ENCODE data around the gene HRG.

HRG gene

GRCh38 chr3:186724911-186725310 lies 59.1 kb downstream of the HRG start:
- Histone ChIP-seq H3K27ac (no peak overlapping the region), H3K9me3 (no peaks in the 10 kb centered on the region), H3K4me3 (ENCODE audit: low read depth in 1 of 2, low read length in 1 of 2) (no peak overlapping the region), H3K27me3 (no peaks in the 10 kb centered on the region), H3K4me1 (ENCODE audit: control insufficient read depth in 1 of 2, insufficient read depth in 1 of 2, low read depth in 1 of 2, low read length in 1 of 2) (no peaks in the 10 kb centered on the region), H3K36me3 (no peaks in the 10 kb centered on the region)
- no peak for TF ChIP-seq CTCF (IDR thresholded peaks at IDR 0.05)

Data from neutrophil (primary cell).